T-helper 17 cell (primary cell): ENCODE data around the gene GAN. TPM values are rescaled to one million over a fixed set of nuclear protein-coding genes. Genes with fewer than 3 reads are reported as not detected.

ENCODE experiments used
- ATAC-seq: fragments of 150-1000 bp; cut with Tn5 transposase; 2 replicates; pipeline ENCODE4 v1.10.0; 2021; ENCODE audit warnings: mild to moderate bottlenecking, moderate library complexity
- DNase-seq, 3 donors: peaks; one replicate each; pipeline versions ENCODE4 v3.0.0 to v3.0.0-alpha.2; 2020 to 2021
- H3K9me3 ChIP-seq: one replicate; pipeline ENCODE4 v1.7.0; 2013; ENCODE audit warnings: low read length, mild to moderate bottlenecking; ENCODE audit not compliant: control insufficient read depth, poor library complexity, severe bottlenecking
- H3K27ac Mint-ChIP-seq: one replicate; pipeline ENCODE4 v1.8.0; 2022; ENCODE audit warnings: mild to moderate bottlenecking, moderate library complexity, mixed read lengths
- H3K27me3 Mint-ChIP-seq: one replicate; pipeline ENCODE4 v1.8.0; 2022; ENCODE audit warnings: mixed read lengths
- H3K36me3 Mint-ChIP-seq: one replicate; pipeline ENCODE4 v1.8.0; 2022; ENCODE audit warnings: low read depth, mixed read lengths
- H3K4me1 Mint-ChIP-seq: one replicate; pipeline ENCODE4 v1.8.0; 2022; ENCODE audit warnings: mild to moderate bottlenecking, mixed read lengths
- H3K4me3 Mint-ChIP-seq: one replicate; pipeline ENCODE4 v1.8.0; 2022; ENCODE audit warnings: mild to moderate bottlenecking, moderate library complexity, mixed read lengths
- total RNA-seq, 4 donors: library from RNA in 2 of 4; stranded (reverse) in 2 of 4; gene quantifications; one replicate each; pipeline ENCODE4 v1.2.3 and lab custom pipeline; 2022 to 2026

GAN gene
- total RNA-seq, 2 donors from 2014 or later: 5.8 to 8.0 TPM

DNA sequence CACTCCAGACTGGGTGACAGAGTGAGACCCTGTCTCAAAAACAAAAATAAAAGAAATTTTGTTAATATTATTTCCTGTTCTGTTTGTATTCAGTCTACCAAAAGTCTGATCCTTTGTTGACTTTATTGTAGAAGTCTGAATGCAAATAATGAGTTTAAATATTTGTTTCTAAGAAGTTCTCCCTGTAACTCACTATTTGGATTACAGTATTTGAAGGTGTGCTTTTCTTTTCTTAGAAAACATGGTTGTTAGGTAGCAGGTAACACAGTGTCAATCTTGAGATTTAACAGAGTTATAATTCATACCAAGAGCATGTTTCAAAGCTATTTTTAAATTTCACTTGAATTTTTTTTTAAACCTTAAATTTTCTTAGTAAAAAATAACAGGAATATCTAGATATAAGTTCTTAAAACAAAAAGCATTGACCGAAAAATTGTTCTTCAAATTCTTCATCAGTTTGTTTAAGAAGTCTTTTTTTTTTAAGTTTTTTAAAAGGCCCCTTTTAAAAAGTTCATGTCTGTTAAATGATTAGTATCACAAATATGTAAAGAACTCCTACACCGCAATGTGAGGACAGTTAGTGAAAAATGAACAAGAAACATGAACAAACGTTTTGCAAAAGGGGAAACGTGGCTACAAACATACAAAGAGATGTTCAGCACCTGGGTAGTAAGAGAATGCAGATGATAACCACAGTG is 35.0 kb downstream of the GAN start:
- DNase-seq (no peak), ATAC-seq (no peak)
- Mint-ChIP-seq H3K4me1 (no peaks in the 10 kb centered on the region), H3K36me3 (peaks cover 3% of the 10 kb centered on the region), H3K27ac (no peak overlapping the region), H3K27me3 (no peaks in the 10 kb centered on the region), H3K4me3 (no peak overlapping the region)
- H3K9me3 ChIP-seq: no peaks in the 10 kb centered on the region

DNA sequence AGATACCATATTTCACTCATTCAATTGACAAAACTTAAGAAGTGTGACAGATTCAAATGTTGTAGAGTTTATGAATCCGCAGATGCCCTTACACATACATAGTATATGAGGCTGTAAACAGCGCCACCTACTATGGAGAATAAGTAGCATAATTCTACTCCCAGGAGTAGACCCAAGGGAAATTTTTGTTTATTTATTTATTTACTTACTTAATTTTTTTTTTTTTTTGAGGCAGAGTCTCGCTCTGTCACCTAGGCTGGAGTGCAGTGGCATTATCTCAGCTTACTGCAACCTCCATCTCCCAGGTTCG is 35.5 kb downstream of the GAN start:
- ATAC-seq (no peak), DNase-seq (no peak)
- Mint-ChIP-seq H3K27ac (no peak overlapping the region), H3K36me3 (peaks cover 6% of the 10 kb centered on the region), H3K4me3 (no peak overlapping the region), H3K27me3 (no peaks in the 10 kb centered on the region), H3K4me1 (no peaks in the 10 kb centered on the region)
- no peaks in the 10 kb centered on the region for H3K9me3 ChIP-seq

DNA sequence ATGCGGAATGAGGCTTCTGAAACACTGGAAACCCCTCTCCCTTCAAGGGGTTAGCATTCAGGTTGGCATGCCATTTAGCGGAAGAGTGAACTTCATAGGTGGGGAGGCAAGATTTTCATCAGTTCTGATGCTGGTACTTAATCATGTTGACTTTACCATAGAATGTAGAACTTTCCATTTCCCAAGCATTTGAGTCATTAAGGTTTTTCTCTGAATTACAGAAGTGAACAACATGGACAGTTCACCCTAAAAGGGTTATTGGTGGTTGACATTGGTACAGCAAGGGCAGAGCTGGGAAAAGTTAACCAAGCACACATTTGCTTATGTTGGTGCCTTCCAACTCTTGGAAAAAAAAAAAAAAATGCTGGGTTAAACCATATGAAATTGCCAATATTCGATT is 39.1 kb downstream of the GAN start:
- Mint-ChIP-seq H3K27me3 (no peaks in the 10 kb centered on the region), H3K4me1 (no peaks in the 10 kb centered on the region), H3K36me3 (peaks cover 12% of the 10 kb centered on the region), H3K27ac (no peak overlapping the region), H3K4me3 (no peak overlapping the region)
- no peaks in the 10 kb centered on the region for H3K9me3 ChIP-seq
- DNase-seq (no peak), ATAC-seq (no peak)

DNA sequence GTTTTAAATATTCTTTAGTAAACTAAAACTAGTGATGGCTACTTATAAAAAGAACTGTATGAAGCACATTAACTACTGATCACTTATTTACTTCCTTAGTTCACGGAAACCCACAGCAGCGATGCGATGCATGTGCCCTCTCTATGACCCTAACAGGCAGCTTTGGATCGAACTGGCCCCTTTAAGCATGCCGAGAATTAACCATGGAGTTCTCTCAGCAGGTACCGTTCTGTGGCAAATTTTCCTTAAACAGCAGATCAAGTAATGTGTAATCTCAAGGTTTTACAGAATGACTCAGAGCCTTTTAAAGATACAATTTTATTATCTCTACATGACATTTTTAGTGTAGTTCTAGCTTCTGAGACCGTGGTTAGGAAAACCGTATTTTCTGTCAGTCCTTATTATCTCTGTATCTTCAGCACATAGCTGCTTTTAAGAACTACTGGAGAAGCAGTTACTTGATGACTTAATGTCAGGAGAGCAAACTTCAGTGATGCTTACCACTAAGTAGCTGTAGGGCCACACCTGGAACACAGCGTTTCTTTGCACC is 43.0 kb downstream of the GAN start:
- Mint-ChIP-seq H3K36me3 (peaks cover 14% of the 10 kb centered on the region), H3K27me3 (no peaks in the 10 kb centered on the region), H3K27ac (no peak overlapping the region), H3K4me3 (no peak overlapping the region), H3K4me1 (no peaks in the 10 kb centered on the region)
- DNase-seq: no peak
- ATAC-seq: no peak
- no peaks in the 10 kb centered on the region for H3K9me3 ChIP-seq

DNA sequence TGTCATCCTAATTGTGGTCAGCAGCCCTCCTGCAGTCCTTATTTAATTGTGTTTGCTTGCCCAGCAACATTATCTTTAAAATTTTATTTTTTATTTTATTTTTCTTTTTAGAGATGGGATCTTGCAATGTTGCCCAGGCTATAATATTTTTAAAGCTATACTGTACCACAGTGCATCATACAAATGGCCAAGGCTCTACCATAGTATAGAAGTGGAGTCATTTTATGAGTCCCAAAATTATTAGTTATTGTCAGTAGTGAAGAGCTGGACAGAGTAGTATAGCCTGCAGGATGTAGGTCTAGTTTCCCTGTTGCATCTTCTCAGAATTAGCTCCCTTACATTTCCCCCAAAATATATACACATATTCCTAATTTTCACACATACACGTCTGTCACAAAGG is 44.1 kb downstream of the GAN start:
- no peak overlapping the region for H3K27ac Mint-ChIP-seq
- H3K4me1 Mint-ChIP-seq: no peaks in the 10 kb centered on the region
- no peak overlapping the region for H3K4me3 Mint-ChIP-seq
- peaks cover 19% of the 10 kb centered on the region for H3K36me3 Mint-ChIP-seq
- DNase-seq: no peak
- ATAC-seq: no peak
- no peaks in the 10 kb centered on the region for H3K9me3 ChIP-seq
- no peaks in the 10 kb centered on the region for H3K27me3 Mint-ChIP-seq

DNA sequence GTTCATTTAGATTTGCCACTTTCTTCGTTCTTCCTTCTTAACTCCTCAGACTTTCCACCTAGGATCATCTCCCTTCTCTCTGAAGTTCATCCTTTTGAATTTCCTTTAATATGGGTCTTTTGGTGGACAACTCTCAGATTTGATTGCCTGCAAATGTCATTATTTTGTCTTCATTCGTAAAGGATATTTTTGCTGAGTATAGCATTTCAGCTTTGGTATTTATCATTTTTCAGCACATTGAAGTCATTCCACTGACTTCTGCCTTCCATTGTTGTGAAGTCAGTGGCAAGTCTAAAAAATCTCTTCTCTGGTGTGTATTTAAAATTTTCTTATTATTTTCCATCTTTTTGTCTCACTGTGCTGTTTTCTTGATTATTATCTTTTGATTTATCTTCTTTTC is 45.4 kb downstream of the GAN start:
- no peak overlapping the region for H3K27ac Mint-ChIP-seq
- DNase-seq (no peak), ATAC-seq (no peak)
- no peaks in the 10 kb centered on the region for H3K9me3 ChIP-seq
- no peaks in the 10 kb centered on the region for H3K27me3 Mint-ChIP-seq
- no peak overlapping the region for H3K4me3 Mint-ChIP-seq
- peaks cover 15% of the 10 kb centered on the region for H3K36me3 Mint-ChIP-seq
- H3K4me1 Mint-ChIP-seq: no peaks in the 10 kb centered on the region

DNA sequence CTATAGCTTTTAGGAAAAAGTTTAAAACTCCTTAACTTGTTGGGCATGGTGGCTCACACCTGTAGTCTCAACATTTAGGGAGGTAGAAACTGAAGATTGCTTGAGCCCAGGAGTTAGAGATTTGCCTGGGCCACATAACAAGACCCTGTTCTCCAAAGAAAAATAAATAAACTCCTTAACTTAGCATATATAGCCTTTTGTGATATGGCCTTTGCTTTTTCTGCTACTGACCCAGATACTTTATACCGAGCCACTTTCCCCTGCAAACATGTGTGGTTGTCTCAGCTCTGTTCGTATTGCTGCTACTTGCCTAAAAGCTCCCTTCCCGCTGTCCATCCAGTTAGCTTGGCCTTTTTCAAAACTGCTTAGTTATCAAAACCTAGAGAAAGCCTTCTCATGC is 51.0 kb downstream of the GAN start:
- H3K36me3 Mint-ChIP-seq: peaks cover 11% of the 10 kb centered on the region
- no peak overlapping the region for H3K4me3 Mint-ChIP-seq
- no peak for DNase-seq
- H3K4me1 Mint-ChIP-seq: no peaks in the 10 kb centered on the region
- no peaks in the 10 kb centered on the region for H3K9me3 ChIP-seq
- H3K27ac Mint-ChIP-seq: no peak overlapping the region
- no peaks in the 10 kb centered on the region for H3K27me3 Mint-ChIP-seq
- ATAC-seq: no peak

DNA sequence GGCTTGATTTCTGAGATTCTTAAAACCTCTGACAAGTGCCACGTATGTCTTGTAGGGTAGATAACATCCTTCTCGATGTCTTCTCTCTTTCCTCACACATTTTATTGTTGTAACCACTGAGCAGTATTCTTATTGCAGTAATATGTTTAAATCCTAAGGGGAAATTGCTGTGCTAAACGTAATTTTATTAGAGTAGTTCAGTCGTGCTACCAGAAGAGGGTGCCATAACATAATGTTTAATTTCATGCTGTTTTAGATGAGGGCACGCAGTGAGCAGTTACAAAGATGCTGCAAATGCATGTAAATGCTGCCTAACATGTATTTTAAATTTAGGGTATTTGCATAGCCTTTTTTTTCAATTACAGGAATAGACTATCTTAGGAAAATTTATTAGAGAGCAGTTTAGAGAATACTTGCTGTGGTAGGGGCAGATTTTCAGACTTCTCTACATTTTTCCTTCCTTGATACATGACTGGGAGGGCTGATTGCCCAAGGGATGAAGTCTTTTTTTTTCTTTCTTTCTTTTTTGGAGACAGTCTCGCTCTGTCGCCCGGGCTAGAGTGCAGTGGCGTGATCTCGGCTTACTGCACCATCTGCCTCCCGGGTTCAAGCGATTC is 51.7 kb downstream of the GAN start:
- no peaks in the 10 kb centered on the region for H3K9me3 ChIP-seq
- Mint-ChIP-seq H3K4me3 (no peak overlapping the region), H3K4me1 (no peaks in the 10 kb centered on the region), H3K27ac (no peak overlapping the region), H3K36me3 (peaks cover 12% of the 10 kb centered on the region), H3K27me3 (no peaks in the 10 kb centered on the region)
- peak; percentile 75 for ATAC-seq
- DNase-seq: no peak

DNA sequence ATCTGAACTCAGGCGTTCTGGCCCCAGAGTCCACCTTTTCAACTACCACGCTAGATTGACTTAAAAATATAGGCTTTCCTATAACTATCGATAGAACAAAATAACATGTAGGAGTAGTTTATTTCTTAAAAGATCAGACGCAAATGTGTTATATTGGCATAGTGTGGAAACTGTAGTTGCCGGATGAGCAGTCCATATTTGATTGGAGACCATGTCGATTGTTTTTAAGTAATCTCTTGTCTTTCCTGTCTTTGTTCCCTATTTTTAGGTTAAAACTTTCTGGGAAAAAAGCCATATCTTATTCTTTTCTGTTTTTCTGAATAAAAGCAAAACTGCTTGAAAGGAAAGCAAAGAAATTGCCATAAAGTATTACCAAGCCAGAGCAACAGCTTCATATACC is 53.1 kb downstream of the GAN start:
- H3K36me3 Mint-ChIP-seq: peaks cover 11% of the 10 kb centered on the region
- H3K27me3 Mint-ChIP-seq: no peaks in the 10 kb centered on the region
- ATAC-seq: no peak
- DNase-seq: no peak
- H3K4me3 Mint-ChIP-seq: no peak overlapping the region
- no peak overlapping the region for H3K27ac Mint-ChIP-seq
- no peaks in the 10 kb centered on the region for H3K9me3 ChIP-seq
- H3K4me1 Mint-ChIP-seq: no peaks in the 10 kb centered on the region

DNA sequence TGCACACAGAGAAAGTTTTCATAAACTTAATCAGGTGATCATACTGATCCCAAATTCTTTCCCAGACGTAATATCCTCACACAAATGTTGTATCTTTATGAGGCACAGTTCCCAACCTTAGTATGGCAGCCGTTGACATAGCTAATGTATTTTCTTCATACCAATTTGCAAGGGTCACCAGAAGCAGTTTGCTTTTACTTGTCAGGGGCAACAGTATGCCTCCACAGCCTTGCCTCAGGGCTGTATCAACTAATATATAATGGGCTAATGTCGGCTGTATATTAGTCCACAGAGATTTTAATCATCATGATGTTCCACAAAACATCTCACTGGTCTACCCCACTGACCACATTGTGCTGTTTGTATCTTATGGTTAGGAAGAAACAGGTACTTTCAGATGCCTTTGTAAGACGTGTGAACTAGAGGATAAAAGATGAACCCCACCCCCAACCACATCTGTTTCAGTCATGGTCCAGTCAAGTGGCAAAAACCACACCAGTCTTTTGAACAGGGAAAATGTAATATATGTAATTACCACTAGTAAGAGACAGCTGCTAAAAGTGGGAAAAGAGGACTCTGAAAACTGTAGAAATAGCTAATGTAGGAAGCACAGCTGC is 55.2 kb downstream of the GAN start:
- no peaks in the 10 kb centered on the region for H3K27me3 Mint-ChIP-seq
- ATAC-seq (no peak), DNase-seq (no peak)
- peaks cover 6% of the 10 kb centered on the region for H3K4me1 Mint-ChIP-seq
- no peak overlapping the region for H3K4me3 Mint-ChIP-seq
- H3K36me3 Mint-ChIP-seq: peaks cover 7% of the 10 kb centered on the region
- no peaks in the 10 kb centered on the region for H3K9me3 ChIP-seq
- H3K27ac Mint-ChIP-seq: no peak overlapping the region

DNA sequence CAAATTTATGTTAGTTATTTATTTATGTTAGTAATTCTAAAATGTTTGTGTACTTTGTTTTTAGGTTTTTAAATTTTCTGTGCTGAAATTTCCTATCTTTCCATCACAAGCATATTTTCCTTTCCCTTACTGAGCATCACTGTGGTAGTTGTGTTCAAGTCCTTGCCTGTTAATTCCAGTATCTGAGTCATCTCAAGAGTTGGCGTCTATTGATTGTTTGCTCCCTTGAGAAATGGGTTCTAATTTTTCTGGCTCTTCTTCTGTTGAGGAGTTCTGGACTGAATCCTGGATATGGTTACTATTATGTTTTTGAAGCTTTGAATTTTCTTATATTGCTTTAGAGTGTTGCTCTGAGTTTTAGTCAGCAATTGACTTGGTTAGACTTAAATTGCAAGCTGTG is 56.3 kb downstream of the GAN start:
- DNase-seq: no peak
- peaks cover 7% of the 10 kb centered on the region for H3K36me3 Mint-ChIP-seq
- peaks cover 6% of the 10 kb centered on the region for H3K4me1 Mint-ChIP-seq
- H3K4me3 Mint-ChIP-seq: no peak overlapping the region
- H3K27me3 Mint-ChIP-seq: no peaks in the 10 kb centered on the region
- ATAC-seq: no peak
- no peak overlapping the region for H3K27ac Mint-ChIP-seq
- H3K9me3 ChIP-seq: no peaks in the 10 kb centered on the region

DNA sequence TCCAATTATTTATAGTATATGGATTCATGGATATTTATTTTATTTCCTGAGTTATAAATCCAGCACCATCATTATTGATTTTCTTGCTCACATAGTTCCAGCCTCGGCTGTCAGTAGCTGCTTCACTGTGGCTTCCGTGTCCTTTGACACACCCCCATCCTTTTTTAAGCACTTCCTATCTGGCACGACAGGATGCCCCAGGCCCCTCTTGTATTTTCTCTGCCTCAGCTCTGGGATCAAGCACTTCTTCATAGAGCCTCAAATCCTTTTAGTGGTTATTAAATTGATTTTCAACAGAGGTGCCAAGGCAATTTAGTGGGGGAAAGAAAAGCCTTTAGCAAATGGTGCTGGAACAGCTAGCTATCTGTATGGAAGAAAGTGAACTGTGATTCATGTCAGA is 59.8 kb downstream of the GAN start:
- no peaks in the 10 kb centered on the region for H3K9me3 ChIP-seq
- ATAC-seq: no peak
- Mint-ChIP-seq H3K4me1 (peaks cover 8% of the 10 kb centered on the region), H3K36me3 (peaks cover 13% of the 10 kb centered on the region), H3K27me3 (no peaks in the 10 kb centered on the region), H3K4me3 (no peak overlapping the region), H3K27ac (no peak overlapping the region)
- no peak for DNase-seq

DNA sequence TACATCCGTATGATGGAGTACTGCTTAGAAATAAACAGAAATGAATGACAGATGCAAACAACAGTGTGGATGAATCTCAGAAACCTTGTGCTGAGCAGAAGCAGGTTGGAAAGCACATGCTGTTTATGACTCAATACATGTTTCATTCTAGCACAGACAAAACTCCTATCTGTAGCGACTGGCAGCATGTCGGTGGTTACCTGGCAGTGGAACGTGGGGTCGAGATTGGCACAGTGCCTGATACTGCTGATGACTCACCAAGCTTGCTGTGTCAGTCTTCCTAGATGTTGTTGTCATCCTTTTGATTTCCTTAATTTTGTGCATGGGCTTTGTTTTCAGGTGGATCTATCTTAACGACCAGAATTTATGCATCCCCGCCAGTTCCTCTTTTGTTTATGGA is 62.1 kb downstream of the GAN start:
- DNase-seq (no peak), ATAC-seq (no peak)
- Mint-ChIP-seq H3K4me3 (no peak overlapping the region), H3K36me3 (peaks cover 8% of the 10 kb centered on the region), H3K27ac (no peak overlapping the region), H3K27me3 (no peaks in the 10 kb centered on the region), H3K4me1 (peaks cover 8% of the 10 kb centered on the region)
- H3K9me3 ChIP-seq: no peaks in the 10 kb centered on the region

DNA sequence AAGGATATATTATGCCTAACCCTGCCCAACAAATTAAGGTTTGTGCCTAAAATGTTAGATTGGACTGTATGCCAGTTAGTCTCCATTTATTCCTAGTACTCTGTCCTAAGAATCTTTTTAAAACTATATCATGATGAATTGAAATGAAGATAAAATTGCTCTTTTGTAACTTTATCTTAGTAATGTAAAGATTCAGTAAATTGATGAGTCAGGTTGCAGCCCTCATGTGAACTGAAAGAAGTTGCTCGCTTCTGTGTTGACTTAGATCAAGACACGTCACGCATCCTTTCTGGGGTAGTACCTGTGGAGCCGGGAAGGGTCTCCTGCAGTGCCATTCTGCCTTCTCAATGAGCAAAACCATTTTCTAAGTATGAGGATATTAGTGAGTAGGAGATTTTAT is 63.3 kb downstream of the GAN start:
- Mint-ChIP-seq H3K36me3 (peaks cover 6% of the 10 kb centered on the region), H3K4me1 (peaks cover 8% of the 10 kb centered on the region), H3K4me3 (no peak overlapping the region), H3K27me3 (no peaks in the 10 kb centered on the region), H3K27ac (no peak overlapping the region)
- DNase-seq: no peak
- no peaks in the 10 kb centered on the region for H3K9me3 ChIP-seq
- no peak for ATAC-seq
